Frontal cortex (tissue), 4 donors: ENCODE results near the gene STEAP1. TPM values are rescaled to one million over a fixed set of nuclear protein-coding genes. Genes with fewer than 3 reads are reported as not detected.
A peak's percentile ranks its signal among the peaks of the same experiment; 100 is the strongest.

Experiments
- DNase-seq, 2 donors: peaks; one replicate each; pipeline ENCODE4 v3.0.0; 2012; ENCODE audit warnings: low spot score in 2 of 2
- FAIRE-seq: peaks from 2 replicates; lab custom pipeline; 2012; peaks lifted over from hg19 to GRCh38; lab: Jason Lieb, UNC
- total RNA-seq: library from RNA; depleted of rRNA; stranded (reverse); fragments of >200 nt; gene quantifications from one replicate; pipeline ENCODE4 v1.2.3, GENCODE V29; 2014
- donor health status: control.
- donor health status: control.
- donor health status: control.

The STEAP1 gene
- total RNA-seq, 1 donor from 2014 or later: 0.82 TPM

- no peak for FAIRE-seq
Measured at GRCh38 chr7:90209776-90210175, 55.5 kb downstream of the STEAP1 start.

GRCh38 chr7:90210475-90210874 lies 56.2 kb downstream of the STEAP1 start:
- FAIRE-seq: no peak
- DNase-seq: no peak

More at GRCh38 chr7:90209776-90210175, 55.5 kb downstream of the STEAP1 start:
- DNase-seq: no peak

GRCh38 chr7:90210981-90211380 lies 56.7 kb downstream of the STEAP1 start:
- FAIRE-seq (no peak), DNase-seq (no peak)

GRCh38 chr7:90211391-90212148 lies 57.3 kb downstream of the STEAP1 start, which contains the start of gene STEAP2:
Gene STEAP2, plus strand, starts transcription at chr7:90211740. Its CDS starts 13,343 bp downstream, at chr7:90225083.
- FAIRE-seq (no peak), DNase-seq (peak; percentile 58 to 68)

GRCh38 chr7:90212149-90212495 lies 57.9 kb downstream of the STEAP1 start:
- no peak for DNase-seq
- FAIRE-seq: no peak

- FAIRE-seq (no peak), DNase-seq (no peak)
Measured at GRCh38 chr7:90213521-90213920, 59.3 kb downstream of the STEAP1 start.

Other genes with a start within 250 kb of the STEAP1 start
- gene STEAP2, start 57.3 kb downstream of the STEAP1 start, total RNA-seq: 2.4 TPM
- 3.3 TPM for gene CFAP69, start 90.7 kb downstream of the STEAP1 start, total RNA-seq
- under 0.01 TPM for gene FAM237B, start 166.8 kb downstream of the STEAP1 start, total RNA-seq
- gene GTPBP10, start 192.2 kb downstream of the STEAP1 start, total RNA-seq: 24.1 TPM
- 45.2 TPM for gene CLDN12, start 249.0 kb downstream of the STEAP1 start, total RNA-seq